ENCODE data around the gene PCCA. TPM values are rescaled to one million over a fixed set of nuclear protein-coding genes. Genes with fewer than 3 reads are reported as not detected.
"Not testable (repeated sequence)": the region's sequence is repeated elsewhere in the genome, so short reads cannot be mapped to it uniquely, and the experiment has no call there.

PCCA gene
- total RNA-seq, 4 donors from 2014 or later, result 29.5 to 55.5 (median 38.3) TPM

DNA sequence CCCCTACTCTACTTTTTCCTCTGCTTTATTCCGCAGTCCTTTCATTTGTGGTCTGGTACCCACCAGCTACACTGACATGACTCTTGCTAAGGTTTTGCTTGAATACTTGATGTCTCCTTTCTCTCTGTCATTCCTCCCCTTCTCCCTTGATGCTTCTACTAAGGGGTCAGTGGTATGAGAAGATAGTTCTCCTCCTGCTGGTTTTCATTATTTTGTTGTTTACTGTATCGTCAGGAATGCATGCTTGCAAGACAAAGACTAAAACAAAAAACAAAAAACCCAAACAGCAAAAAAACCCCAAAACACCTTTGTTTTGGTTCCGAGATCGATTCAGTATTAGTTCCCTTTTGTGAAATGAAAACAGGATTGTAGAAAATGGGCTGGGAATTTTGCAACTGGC lies 59.5 kb downstream of the PCCA start:
- no peaks in the 10 kb centered on the region for H3K27me3 ChIP-seq
- peaks cover 0 to 11% (median 0%) of the 10 kb centered on the region in 4 donors for H3K9me3 ChIP-seq
- no peaks in the 10 kb centered on the region for H3K4me1 ChIP-seq
- DNase-seq (ENCODE audit: low spot score in 2 of 2), result no peak
- TF ChIP-seq, protein P1, sequence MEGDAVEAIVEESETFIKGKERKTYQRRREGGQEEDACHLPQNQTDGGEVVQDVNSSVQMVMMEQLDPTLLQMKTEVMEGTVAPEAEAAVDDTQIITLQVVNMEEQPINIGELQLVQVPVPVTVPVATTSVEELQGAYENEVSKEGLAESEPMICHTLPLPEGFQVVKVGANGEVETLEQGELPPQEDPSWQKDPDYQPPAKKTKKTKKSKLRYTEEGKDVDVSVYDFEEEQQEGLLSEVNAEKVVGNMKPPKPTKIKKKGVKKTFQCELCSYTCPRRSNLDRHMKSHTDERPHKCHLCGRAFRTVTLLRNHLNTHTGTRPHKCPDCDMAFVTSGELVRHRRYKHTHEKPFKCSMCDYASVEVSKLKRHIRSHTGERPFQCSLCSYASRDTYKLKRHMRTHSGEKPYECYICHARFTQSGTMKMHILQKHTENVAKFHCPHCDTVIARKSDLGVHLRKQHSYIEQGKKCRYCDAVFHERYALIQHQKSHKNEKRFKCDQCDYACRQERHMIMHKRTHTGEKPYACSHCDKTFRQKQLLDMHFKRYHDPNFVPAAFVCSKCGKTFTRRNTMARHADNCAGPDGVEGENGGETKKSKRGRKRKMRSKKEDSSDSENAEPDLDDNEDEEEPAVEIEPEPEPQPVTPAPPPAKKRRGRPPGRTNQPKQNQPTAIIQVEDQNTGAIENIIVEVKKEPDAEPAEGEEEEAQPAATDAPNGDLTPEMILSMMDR (IDR thresholded peaks at IDR 0.05), result no peak
- TF ChIP-seq POLR2A (IDR thresholded peaks at IDR 0.05), result no peak
- no peak for TF ChIP-seq EP300 (IDR thresholded peaks at IDR 0.05)
- no peak overlapping the region for H3K27ac ChIP-seq
- H3K4me3 ChIP-seq, result no peak overlapping the region
- peaks cover 0 to 50% (median 0%) of the 10 kb centered on the region in 3 donors for H3K36me3 ChIP-seq
- WGBS, 2 donors, result 76 to 77% methylated on average over 4 of the region's 4 CpGs

GRCh38 chr13:100149389-100149788 lies 60.5 kb downstream of the PCCA start:
- TF ChIP-seq EP300 (IDR thresholded peaks at IDR 0.05) (no peak), POLR2A (IDR thresholded peaks at IDR 0.05) (no peak)
- TF ChIP-seq, protein P1 (IDR thresholded peaks at IDR 0.05), result no peak
- DNase-seq (ENCODE audit: low spot score in 2 of 2), result no peak
- Histone ChIP-seq H3K36me3 (peaks cover 0 to 50% (median 0%) of the 10 kb centered on the region in 3 donors), H3K27ac (no peak overlapping the region), H3K27me3 (no peaks in the 10 kb centered on the region), H3K9me3 (peaks cover 0 to 11% (median 0%) of the 10 kb centered on the region in 4 donors), H3K4me1 (no peaks in the 10 kb centered on the region), H3K4me3 (no peak overlapping the region)
- WGBS, 2 donors, result 77 to 84% methylated on average over 4 of the region's 4 CpGs

GRCh38 chr13:100150711-100151110 lies 61.8 kb downstream of the PCCA start:
- not testable (repeated sequence) for DNase-seq (ENCODE audit: low spot score in 2 of 2); H3K4me3 ChIP-seq; H3K27ac ChIP-seq; H3K27me3 ChIP-seq; H3K4me1 ChIP-seq
- Histone ChIP-seq H3K36me3 (peaks cover 0 to 50% (median 0%) of the 10 kb centered on the region in 3 donors), H3K9me3 (peaks cover 0 to 11% (median 0%) of the 10 kb centered on the region in 4 donors)
- 96% methylated on average over 16 of the region's 16 CpGs for WGBS, 2 donors

DNA sequence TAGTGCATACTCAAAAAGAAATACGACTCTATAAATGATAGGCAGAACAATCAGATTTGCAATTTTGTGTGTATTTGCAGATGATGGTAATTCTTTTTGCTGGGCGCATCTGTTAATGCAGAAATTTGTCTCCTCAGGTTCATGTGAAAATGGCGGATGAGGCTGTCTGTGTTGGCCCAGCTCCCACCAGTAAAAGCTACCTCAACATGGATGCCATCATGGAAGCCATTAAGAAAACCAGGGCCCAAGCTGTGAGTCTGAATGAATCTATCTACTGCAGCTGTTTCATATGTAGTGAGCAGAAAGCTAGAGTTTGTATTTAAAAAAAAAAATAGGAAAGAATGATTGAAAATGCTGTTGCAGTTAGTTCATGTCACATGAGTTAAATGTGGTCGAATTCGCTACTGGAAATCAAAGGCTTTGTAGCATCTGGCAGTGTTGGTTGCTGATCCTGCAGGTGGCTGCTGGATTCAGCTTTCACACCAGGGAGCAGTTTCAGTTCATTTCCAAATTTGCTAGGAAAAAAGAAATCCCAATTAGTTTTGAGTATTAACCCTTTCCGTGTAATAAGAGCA lies 66.0 kb downstream of the PCCA start:
- Histone ChIP-seq H3K9me3 (no peaks in the 10 kb centered on the region), H3K4me1 (no peaks in the 10 kb centered on the region), H3K27me3 (no peaks in the 10 kb centered on the region), H3K27ac (no peak overlapping the region), H3K4me3 (no peak overlapping the region), H3K36me3 (peaks cover 0 to 36% (median 0%) of the 10 kb centered on the region in 3 donors)
- WGBS, 2 donors, result 82 to 86% methylated on average over 6 of the region's 6 CpGs
- no peak for DNase-seq (ENCODE audit: low spot score in 2 of 2)
- TF ChIP-seq, protein P1 (IDR thresholded peaks at IDR 0.05), result no peak
- TF ChIP-seq EP300 (IDR thresholded peaks at IDR 0.05) (no peak), POLR2A (IDR thresholded peaks at IDR 0.05) (no peak)

- Histone ChIP-seq H3K27ac (no peak overlapping the region), H3K9me3 (no peaks in the 10 kb centered on the region), H3K27me3 (no peaks in the 10 kb centered on the region), H3K4me3 (no peak overlapping the region), H3K4me1 (no peaks in the 10 kb centered on the region), H3K36me3 (peaks cover 0 to 27% (median 0%) of the 10 kb centered on the region in 3 donors)
- TF ChIP-seq POLR2A (IDR thresholded peaks at IDR 0.05), result no peak
- DNase-seq (ENCODE audit: low spot score in 2 of 2), result no peak
- WGBS, 2 donors, result 77 to 88% methylated on average over 1 of the region's 1 CpG
Measured at GRCh38 chr13:100156788-100157187, 67.9 kb downstream of the PCCA start.

GRCh38 chr13:100158569-100158968 lies 69.7 kb downstream of the PCCA start:
- Histone ChIP-seq H3K9me3 (no peaks in the 10 kb centered on the region), H3K36me3 (peaks cover 0 to 27% (median 0%) of the 10 kb centered on the region in 3 donors), H3K27ac (no peak overlapping the region), H3K4me1 (no peaks in the 10 kb centered on the region), H3K27me3 (no peaks in the 10 kb centered on the region), H3K4me3 (no peak overlapping the region)
- no peak for DNase-seq (ENCODE audit: low spot score in 2 of 2)
- TF ChIP-seq EP300 (IDR thresholded peaks at IDR 0.05) (no peak), POLR2A (IDR thresholded peaks at IDR 0.05) (no peak)
- TF ChIP-seq, protein P1 (IDR thresholded peaks at IDR 0.05), result no peak
- 97% methylated on average over 2 of the region's 2 CpGs for WGBS, 2 donors

All from tibial nerve (tissue), 4 donors.